ENCODE measurements around the gene BAIAP2L1.

DNA sequence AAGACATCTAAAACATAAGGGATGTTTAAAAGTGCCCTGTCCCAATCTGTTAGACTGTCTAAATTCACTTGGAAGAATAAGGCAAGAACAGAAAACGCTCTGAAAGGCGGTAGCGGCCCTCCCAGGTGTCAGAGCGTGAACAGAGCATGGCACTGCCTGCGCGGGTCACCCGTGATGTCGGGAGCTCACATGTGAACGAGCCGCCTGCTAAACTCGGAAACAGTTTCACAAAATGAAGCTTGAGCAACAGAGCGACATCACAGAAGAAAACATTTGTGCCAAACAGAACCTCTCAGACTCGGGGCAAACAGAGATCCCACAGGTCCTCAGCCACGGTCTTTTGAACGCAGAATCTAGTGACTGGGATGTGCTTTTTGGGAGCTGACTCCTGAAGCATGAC is 106.6 kb downstream of the BAIAP2L1 start:
- TF ChIP-seq ZNF274 (IDR thresholded peaks at IDR 0.05; ENCODE audit: low read depth, low read length) (no peak), YY1 (IDR thresholded peaks at IDR 0.05; ENCODE audit: insufficient read depth, insufficient read length) (no peak), SUZ12 (IDR thresholded peaks at IDR 0.05; ENCODE audit: extremely low read depth, insufficient read depth, insufficient read length) (no peak)
